ENCODE results near the gene CHRM2.

GRCh38 chr7:137036768-137037167 lies 168.3 kb downstream of the CHRM2 start:
- TF ChIP-seq CTCF (IDR thresholded peaks at IDR 0.05) = no peak
- TF ChIP-seq POLR2A (IDR thresholded peaks at IDR 0.05) = no peak

Data from lower leg skin (tissue), 3 donors.